ENCODE data around the gene CHST11.

DNA sequence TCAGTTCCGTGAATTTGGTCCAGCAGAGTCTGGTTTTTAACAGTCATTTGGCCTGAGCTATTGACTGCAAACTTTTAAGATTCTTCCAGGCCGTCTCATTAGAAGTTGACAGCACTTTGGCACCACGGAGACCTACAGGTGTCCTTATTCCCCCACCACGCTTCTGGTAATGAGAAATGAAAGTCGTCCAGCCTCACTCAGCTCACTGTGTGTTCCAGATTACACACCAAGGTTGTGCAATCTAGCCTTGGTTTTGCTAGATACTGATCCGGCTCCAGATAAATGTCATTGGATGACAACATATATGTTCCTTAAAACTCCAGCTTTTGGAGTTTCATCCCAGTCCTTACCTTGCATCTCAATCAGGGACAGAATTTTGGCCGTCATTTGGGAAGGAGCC, 210.4 kb downstream of the CHST11 start:
- TF ChIP-seq POLR2AphosphoS5 (IDR thresholded peaks at IDR 0.05; ENCODE audit: low read depth, low read length): no peak
- no peak for TF ChIP-seq POLR2A (IDR thresholded peaks at IDR 0.05; ENCODE audit: low read depth, low read length)
- no peak for TF ChIP-seq POU2F2 (IDR thresholded peaks at IDR 0.05; ENCODE audit: low read depth, low read length)
